Measurements from ENCODE around the gene PANK4. TPM values are rescaled to one million over a fixed set of nuclear protein-coding genes. Genes with fewer than 3 reads are reported as not detected.

PANK4 gene
- total RNA-seq, 1 experiment from 2014 or later = 22.1 TPM

DNA sequence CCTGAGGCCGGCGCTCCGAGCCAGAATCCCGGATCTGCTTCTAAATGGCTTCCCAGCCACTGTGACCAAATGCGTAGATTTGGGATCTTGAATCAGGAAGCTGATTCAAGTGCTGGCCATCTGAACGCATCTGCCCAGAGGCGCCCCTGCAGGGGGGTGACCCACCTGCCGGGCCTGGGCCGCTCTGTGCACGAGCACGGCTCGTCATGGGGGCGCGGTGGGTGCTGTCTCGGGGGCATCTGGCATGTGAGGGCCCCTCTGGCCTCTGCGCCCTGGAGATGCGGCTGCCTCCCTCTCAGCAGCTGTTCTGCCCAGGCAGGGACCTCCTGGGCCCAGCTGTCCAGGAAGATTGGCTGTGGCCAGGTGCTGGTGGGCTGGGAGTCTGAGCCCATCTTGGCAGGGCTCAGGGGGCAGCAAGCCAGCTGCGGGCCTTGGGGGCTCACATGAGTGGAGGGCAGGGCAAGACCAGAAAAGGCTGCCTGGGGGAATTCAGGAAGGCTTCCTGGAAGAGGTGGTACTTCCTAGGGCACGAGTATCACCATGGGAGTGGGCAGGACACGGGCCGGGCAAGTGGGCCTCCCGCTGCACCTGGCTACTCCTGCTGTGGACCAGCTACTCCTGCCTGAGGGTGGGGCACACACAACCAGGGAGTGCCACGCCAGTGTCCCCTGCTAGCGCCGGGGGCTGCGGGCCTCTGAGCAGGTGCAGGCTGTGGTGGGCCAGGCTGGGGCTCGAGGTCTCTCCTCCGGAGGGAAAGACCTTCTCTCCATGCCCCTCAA, 25.2 kb downstream of the PANK4 start:
- TF ChIP-seq, protein P1, sequence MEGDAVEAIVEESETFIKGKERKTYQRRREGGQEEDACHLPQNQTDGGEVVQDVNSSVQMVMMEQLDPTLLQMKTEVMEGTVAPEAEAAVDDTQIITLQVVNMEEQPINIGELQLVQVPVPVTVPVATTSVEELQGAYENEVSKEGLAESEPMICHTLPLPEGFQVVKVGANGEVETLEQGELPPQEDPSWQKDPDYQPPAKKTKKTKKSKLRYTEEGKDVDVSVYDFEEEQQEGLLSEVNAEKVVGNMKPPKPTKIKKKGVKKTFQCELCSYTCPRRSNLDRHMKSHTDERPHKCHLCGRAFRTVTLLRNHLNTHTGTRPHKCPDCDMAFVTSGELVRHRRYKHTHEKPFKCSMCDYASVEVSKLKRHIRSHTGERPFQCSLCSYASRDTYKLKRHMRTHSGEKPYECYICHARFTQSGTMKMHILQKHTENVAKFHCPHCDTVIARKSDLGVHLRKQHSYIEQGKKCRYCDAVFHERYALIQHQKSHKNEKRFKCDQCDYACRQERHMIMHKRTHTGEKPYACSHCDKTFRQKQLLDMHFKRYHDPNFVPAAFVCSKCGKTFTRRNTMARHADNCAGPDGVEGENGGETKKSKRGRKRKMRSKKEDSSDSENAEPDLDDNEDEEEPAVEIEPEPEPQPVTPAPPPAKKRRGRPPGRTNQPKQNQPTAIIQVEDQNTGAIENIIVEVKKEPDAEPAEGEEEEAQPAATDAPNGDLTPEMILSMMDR (IDR thresholded peaks at IDR 0.05; ENCODE audit: unreplicated experiment) = no peak
- no peak overlapping the region for H3K4me3 Mint-ChIP-seq (ENCODE audit: unreplicated experiment)
- no TSS peak for BruUV-seq (replicated peaks)
- peaks cover 8% of the 10 kb centered on the region for H3K4me1 Mint-ChIP-seq (ENCODE audit: insufficient read depth, unreplicated experiment)
- no peaks in the 10 kb centered on the region for H3K9me3 Mint-ChIP-seq (ENCODE audit: unreplicated experiment)
- ChIA-PET POLR2A (interaction anchor here (0.8 kb wide), 1 partner anchor 25 kb away, joined by 3 read pairs; the partner anchor contains the start of gene PANK4), CTCF (interaction anchor here (0.5 kb wide), 1 partner anchor 68 kb away, joined by 3 read pairs; no protein-coding TSS in a partner anchor)
- peaks cover 20% of the 10 kb centered on the region for H3K36me3 Mint-ChIP-seq (ENCODE audit: insufficient read depth, unreplicated experiment)
- H3K27ac Mint-ChIP-seq (ENCODE audit: low read depth, unreplicated experiment) = no peak overlapping the region
- H3K27me3 Mint-ChIP-seq (ENCODE audit: insufficient read depth, unreplicated experiment) = no peaks in the 10 kb centered on the region
- no peak for DNase-seq (ENCODE audit: unreplicated experiment)
- intact Hi-C loops (cut with micrococcal nuclease) = no loop called here

DNA sequence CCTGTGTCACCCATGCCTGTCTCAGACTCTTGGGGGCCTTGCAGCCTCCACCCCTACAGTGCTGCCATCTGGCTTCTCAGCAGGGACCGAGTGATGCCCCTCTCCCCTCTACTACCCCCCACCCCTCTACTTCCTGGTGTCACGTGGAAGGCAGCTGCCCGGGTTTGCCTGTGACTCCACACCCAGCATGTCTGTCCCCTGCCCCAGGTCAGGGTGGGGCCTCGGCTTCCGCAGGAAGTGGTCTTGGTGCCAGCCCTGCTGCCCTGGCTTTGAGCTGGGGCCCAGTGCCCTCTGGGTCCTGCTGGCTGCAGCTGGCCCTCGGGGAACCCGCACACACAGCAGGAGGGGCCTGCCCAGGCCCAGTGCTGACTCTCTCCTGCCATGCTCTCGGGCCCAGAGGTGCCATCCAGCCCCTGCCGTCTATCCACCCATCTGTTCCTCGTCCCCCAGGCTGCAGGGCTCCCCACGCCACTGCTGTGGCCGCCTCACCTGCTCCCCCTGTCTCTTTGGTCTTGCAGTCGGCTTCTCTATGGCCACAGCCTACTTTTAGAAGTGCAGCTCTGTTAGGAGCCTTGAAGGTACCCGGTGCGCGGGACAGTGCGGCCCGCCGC, 26.3 kb downstream of the PANK4 start:
- ChIA-PET CTCF (interaction anchor here (0.6 kb wide), 1 partner anchor 75 kb away, joined by 3 read pairs; no protein-coding TSS in a partner anchor), POLR2A (interaction anchor here (0.8 kb wide), 1 partner anchor 26 kb away, joined by 3 read pairs; the partner anchor contains the start of gene PANK4)
- no peaks in the 10 kb centered on the region for H3K9me3 Mint-ChIP-seq (ENCODE audit: unreplicated experiment)
- H3K4me1 Mint-ChIP-seq (ENCODE audit: insufficient read depth, unreplicated experiment) = peaks cover 8% of the 10 kb centered on the region
- H3K4me3 Mint-ChIP-seq (ENCODE audit: unreplicated experiment) = no peak overlapping the region
- H3K27ac Mint-ChIP-seq (ENCODE audit: low read depth, unreplicated experiment) = no peak overlapping the region
- no TSS peak for BruUV-seq (replicated peaks)
- peaks cover 21% of the 10 kb centered on the region for H3K36me3 Mint-ChIP-seq (ENCODE audit: insufficient read depth, unreplicated experiment)
- intact Hi-C loops (cut with micrococcal nuclease) = no loop called here
- H3K27me3 Mint-ChIP-seq (ENCODE audit: insufficient read depth, unreplicated experiment) = no peaks in the 10 kb centered on the region
- DNase-seq (ENCODE audit: unreplicated experiment) = no peak
- TF ChIP-seq, protein P1 (IDR thresholded peaks at IDR 0.05; ENCODE audit: unreplicated experiment) = no peak

DNA sequence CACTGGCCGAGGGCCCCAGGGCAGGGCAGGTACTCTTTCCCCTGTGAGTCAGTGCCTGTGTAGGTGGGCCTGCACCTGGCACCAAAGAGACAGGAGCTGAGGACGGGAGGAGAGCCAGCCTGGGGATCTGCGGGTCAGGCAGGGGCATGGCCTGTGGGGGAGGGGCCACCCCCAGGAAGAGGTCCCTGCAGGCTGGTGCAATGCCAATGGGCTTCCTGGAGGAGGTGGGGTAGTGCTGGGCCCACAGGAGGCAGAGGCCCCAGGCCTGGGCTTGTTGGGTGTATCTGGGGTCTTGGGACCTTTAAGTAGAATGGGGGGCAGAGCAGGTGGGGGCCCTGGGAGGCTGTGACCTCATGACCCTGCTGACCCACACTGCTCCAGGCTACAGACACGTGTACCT, 27.1 kb downstream of the PANK4 start:
- Mint-ChIP-seq H3K4me3 (ENCODE audit: unreplicated experiment) (no peak overlapping the region), H3K36me3 (ENCODE audit: insufficient read depth, unreplicated experiment) (peaks cover 18% of the 10 kb centered on the region), H3K9me3 (ENCODE audit: unreplicated experiment) (no peaks in the 10 kb centered on the region), H3K27me3 (ENCODE audit: insufficient read depth, unreplicated experiment) (no peaks in the 10 kb centered on the region), H3K27ac (ENCODE audit: low read depth, unreplicated experiment) (no peak overlapping the region), H3K4me1 (ENCODE audit: insufficient read depth, unreplicated experiment) (peaks cover 12% of the 10 kb centered on the region)
- intact Hi-C loops (cut with micrococcal nuclease) = no loop called here
- ChIA-PET CTCF (no interaction called here), POLR2A (no interaction called here)
- TF ChIP-seq, protein P1 (IDR thresholded peaks at IDR 0.05; ENCODE audit: unreplicated experiment) = no peak
- BruUV-seq (replicated peaks) = no TSS peak
- DNase-seq (ENCODE audit: unreplicated experiment) = no peak

DNA sequence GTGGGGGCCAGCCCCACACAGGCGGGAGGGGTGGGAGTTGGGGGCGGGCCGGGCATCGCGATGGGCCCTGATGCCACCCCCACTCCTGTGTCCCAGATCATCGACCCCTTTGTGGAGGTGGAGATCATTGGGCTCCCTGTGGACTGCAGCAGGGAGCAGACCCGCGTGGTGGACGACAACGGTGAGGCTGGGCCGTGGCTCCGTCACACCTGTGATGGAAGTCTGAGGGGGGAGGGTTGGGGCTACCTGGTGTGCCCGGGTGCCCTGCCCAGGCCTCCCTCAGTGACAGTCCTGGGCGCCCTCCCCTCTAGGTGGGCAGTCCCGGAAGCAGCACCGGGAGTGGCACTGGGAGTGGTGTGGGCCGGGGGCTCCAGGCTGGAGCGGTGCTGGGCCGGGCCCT, 27.7 kb downstream of the PANK4 start:
- no TSS peak for BruUV-seq (replicated peaks)
- H3K4me3 Mint-ChIP-seq (ENCODE audit: unreplicated experiment) = no peak overlapping the region
- H3K4me1 Mint-ChIP-seq (ENCODE audit: insufficient read depth, unreplicated experiment) = peaks cover 18% of the 10 kb centered on the region
- no peak overlapping the region for H3K27ac Mint-ChIP-seq (ENCODE audit: low read depth, unreplicated experiment)
- intact Hi-C loops (cut with micrococcal nuclease) = no loop called here
- no peak for DNase-seq (ENCODE audit: unreplicated experiment)
- H3K27me3 Mint-ChIP-seq (ENCODE audit: insufficient read depth, unreplicated experiment) = no peaks in the 10 kb centered on the region
- TF ChIP-seq, protein P1 (IDR thresholded peaks at IDR 0.05; ENCODE audit: unreplicated experiment) = no peak
- H3K9me3 Mint-ChIP-seq (ENCODE audit: unreplicated experiment) = no peaks in the 10 kb centered on the region
- ChIA-PET POLR2A (no interaction called here), CTCF (no interaction called here)
- H3K36me3 Mint-ChIP-seq (ENCODE audit: insufficient read depth, unreplicated experiment) = peaks cover 18% of the 10 kb centered on the region
